Smooth muscle cell (in vitro differentiated cells): ENCODE measurements around the gene PDE7B. TPM values are rescaled to one million over a fixed set of nuclear protein-coding genes. Genes with fewer than 3 reads are reported as not detected.

Experiments used
- DNase-seq: peaks from one replicate; lab custom pipeline; 2025; ENCODE audit not compliant: unreplicated experiment; lab: John Stamatoyannopoulos, UW
- H2AFZ ChIP-seq: fragments of 200-600 bp; sonication (generic); 2 replicates; pipeline ENCODE4 v1.6.0; 2016; ENCODE audit warnings: antibody characterized with exemption, low read depth, mild to moderate bottlenecking
- H3F3A ChIP-seq: fragments of 200-600 bp; sonication (generic); 2 replicates; pipeline ENCODE4 v1.6.0; 2017; ENCODE audit warnings: antibody characterized with exemption, low read depth
- H3K27ac ChIP-seq: fragments of 200-600 bp; sonication (generic); 2 replicates; pipeline ENCODE4 v1.5.1; 2016; ENCODE audit warnings: low read depth, mild to moderate bottlenecking
- H3K27me3 ChIP-seq: fragments of 200-600 bp; sonication (generic); 2 replicates; pipeline ENCODE4 v1.6.1; 2016; ENCODE audit warnings: low read depth, mild to moderate bottlenecking
- H3K36me3 ChIP-seq: fragments of 200-600 bp; sonication (generic); 2 replicates; pipeline ENCODE4 v1.5.1; 2016; ENCODE audit warnings: low read depth
- H3K4me1 ChIP-seq: fragments of 200-600 bp; sonication (generic); 2 replicates; pipeline ENCODE4 v1.5.1; 2016; ENCODE audit warnings: low read depth
- H3K4me2 ChIP-seq: fragments of 200-600 bp; sonication (generic); 2 replicates; pipeline ENCODE4 v1.6.0; 2016; ENCODE audit warnings: mild to moderate bottlenecking
- H3K4me3 ChIP-seq: fragments of 200-600 bp; sonication (generic); 2 replicates; pipeline ENCODE4 v1.5.1; 2016; ENCODE audit warnings: mild to moderate bottlenecking
- H3K79me2 ChIP-seq: fragments of 200-600 bp; sonication (generic); 2 replicates; pipeline ENCODE4 v1.6.0; 2016; ENCODE audit warnings: low read depth, mild to moderate bottlenecking
- H3K9ac ChIP-seq: fragments of 200-600 bp; sonication (generic); 2 replicates; pipeline ENCODE4 v1.6.0; 2016; ENCODE audit warnings: low read depth
- H3K9me3 ChIP-seq: fragments of 200-600 bp; sonication (generic); replicated peaks from 2 replicates; pipeline ENCODE4 v1.5.1; 2016; ENCODE audit warnings: low read depth
- H4K20me1 ChIP-seq: fragments of 200-600 bp; sonication (generic); 2 replicates; pipeline ENCODE4 v1.6.0; 2016; ENCODE audit warnings: low read depth
- WGBS: methylation state at CpG from one replicate; pipeline ENCODE4 v1.1.7; 2016; ENCODE audit warnings: low lambda C conversion rate; 5-methylcytosine and 5-hydroxymethylcytosine counted together
- polyA plus RNA-seq: library from polyadenylated mRNA; unstranded; fragments of >200 nt; fragmentation: Nextera tagmentation; extraction: Ambion mirVana; gene quantifications from 2 replicates; pipeline ENCODE4 v1.2.1, GENCODE V29; 2016
- total RNA-seq: library from RNA; depleted of rRNA; stranded (reverse); fragments of >200 nt; gene quantifications from 2 replicates; pipeline ENCODE4 v1.2.3, GENCODE V29; 2014
- TF ChIP-seq, protein P1 (sequence below): fragments of 200-600 bp; sonication (generic); IDR thresholded peaks from 2 replicates; pipeline ENCODE4 v1.5.1; 2017; ENCODE audit warnings: borderline replicate concordance, mild to moderate bottlenecking, antibody characterized with exemption; ENCODE audit not compliant: insufficient read depth, poor library complexity, severe bottlenecking

PDE7B gene
- total and polyA plus RNA-seq, 2 experiments from 2014 or later, result 23.5 to 36.9 TPM

DNA sequence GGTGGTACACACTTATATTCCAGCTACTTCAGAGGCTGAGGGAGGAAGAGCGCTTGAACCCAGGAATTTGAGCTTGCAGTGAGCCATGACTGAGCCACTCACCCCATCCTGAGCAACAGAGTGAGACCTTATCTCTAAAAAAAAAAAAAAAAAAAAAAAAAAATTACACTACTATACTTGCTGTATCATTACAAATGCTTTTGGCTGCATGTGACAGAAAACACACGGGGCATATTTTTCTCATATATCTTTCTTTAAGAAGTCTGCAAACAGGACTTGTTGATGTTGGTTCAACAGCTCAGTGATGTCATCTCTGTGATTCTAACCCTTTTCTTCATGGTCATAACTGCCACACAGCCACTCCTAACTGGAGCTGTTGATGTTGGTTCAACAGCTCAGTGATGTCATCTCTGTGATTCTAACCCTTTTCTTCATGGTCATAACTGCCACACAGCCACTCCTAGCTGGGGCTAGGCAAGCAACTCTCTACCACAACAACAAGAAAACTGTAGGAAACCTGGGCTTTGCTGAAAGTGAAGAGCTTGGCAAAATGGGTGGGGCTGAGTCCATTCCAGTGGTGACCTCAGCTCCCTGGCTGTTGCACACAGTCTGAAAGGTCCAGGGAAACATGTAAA is 378.8 kb downstream of the PDE7B start:
- no peak for DNase-seq
- no peaks in the 10 kb centered on the region for H3K4me1 ChIP-seq
- no peak overlapping the region for H2AFZ ChIP-seq
- H3K9ac ChIP-seq, result no peak overlapping the region
- H3K9me3 ChIP-seq, result no peaks in the 10 kb centered on the region
- no peaks in the 10 kb centered on the region for H3K36me3 ChIP-seq
- WGBS, result 92% methylated on average over 2 of the region's 2 CpGs
- no peaks in the 10 kb centered on the region for H3K79me2 ChIP-seq
- H3K4me3 ChIP-seq, result no peak overlapping the region
- TF ChIP-seq, protein P1, sequence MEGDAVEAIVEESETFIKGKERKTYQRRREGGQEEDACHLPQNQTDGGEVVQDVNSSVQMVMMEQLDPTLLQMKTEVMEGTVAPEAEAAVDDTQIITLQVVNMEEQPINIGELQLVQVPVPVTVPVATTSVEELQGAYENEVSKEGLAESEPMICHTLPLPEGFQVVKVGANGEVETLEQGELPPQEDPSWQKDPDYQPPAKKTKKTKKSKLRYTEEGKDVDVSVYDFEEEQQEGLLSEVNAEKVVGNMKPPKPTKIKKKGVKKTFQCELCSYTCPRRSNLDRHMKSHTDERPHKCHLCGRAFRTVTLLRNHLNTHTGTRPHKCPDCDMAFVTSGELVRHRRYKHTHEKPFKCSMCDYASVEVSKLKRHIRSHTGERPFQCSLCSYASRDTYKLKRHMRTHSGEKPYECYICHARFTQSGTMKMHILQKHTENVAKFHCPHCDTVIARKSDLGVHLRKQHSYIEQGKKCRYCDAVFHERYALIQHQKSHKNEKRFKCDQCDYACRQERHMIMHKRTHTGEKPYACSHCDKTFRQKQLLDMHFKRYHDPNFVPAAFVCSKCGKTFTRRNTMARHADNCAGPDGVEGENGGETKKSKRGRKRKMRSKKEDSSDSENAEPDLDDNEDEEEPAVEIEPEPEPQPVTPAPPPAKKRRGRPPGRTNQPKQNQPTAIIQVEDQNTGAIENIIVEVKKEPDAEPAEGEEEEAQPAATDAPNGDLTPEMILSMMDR, result no peak
- H3K4me2 ChIP-seq, result no peak overlapping the region
- H3K27me3 ChIP-seq, result no peaks in the 10 kb centered on the region
- H4K20me1 ChIP-seq, result no peaks in the 10 kb centered on the region
- H3F3A ChIP-seq, result peaks cover 4% of the 10 kb centered on the region
- no peak overlapping the region for H3K27ac ChIP-seq

DNA sequence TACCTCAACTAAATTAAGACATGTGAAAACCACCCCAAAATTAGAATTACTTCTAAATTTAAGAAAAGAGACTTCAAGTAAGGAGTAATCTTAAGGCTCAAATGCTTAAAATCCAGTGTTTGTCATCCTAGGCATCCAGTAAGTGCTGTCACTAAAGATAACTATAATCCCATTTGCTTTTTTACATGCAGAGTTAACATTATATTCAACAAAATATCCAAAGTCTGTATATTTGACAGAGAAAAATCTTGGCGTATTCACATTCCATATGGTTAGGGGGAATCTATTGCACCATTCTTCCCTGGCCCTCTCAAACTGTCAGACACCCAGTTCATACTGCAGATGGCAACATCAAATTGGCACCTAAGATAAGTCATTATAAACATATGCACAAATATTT is 381.2 kb downstream of the PDE7B start:
- TF ChIP-seq, protein P1, result no peak
- H3K4me3 ChIP-seq, result no peak overlapping the region
- no peaks in the 10 kb centered on the region for H3K79me2 ChIP-seq
- H3K4me2 ChIP-seq, result no peak overlapping the region
- no peak overlapping the region for H2AFZ ChIP-seq
- WGBS, result 36% methylated on average over 1 of the region's 1 CpG
- no peaks in the 10 kb centered on the region for H3K4me1 ChIP-seq
- no peak overlapping the region for H3K27ac ChIP-seq
- no peaks in the 10 kb centered on the region for H3K36me3 ChIP-seq
- DNase-seq, result no peak
- H3K9ac ChIP-seq, result no peak overlapping the region
- no peaks in the 10 kb centered on the region for H4K20me1 ChIP-seq
- H3K9me3 ChIP-seq, result no peaks in the 10 kb centered on the region
- peaks cover 4% of the 10 kb centered on the region for H3F3A ChIP-seq
- no peaks in the 10 kb centered on the region for H3K27me3 ChIP-seq

DNA sequence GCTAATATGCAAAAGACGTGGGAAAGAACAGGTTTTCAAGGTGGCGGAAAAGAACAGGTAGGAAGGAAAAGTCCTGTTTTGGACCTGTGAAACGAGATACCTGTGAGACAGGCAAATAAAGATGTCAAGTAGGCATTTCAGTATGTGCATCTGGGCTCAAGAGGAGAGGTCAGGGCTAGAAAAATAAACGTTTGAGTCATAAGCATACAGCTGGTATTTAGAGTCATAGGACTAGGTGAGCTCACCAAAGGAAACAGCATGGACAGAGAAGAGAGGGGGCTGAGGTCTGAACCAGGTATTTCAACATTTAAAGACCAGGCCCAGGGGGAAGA is 383.7 kb downstream of the PDE7B start:
- WGBS, result 80% methylated on average over 4 of the region's 4 CpGs
- no peak overlapping the region for H3K4me2 ChIP-seq
- no peaks in the 10 kb centered on the region for H3K79me2 ChIP-seq
- H3K9me3 ChIP-seq, result no peaks in the 10 kb centered on the region
- TF ChIP-seq, protein P1, result no peak
- H3K9ac ChIP-seq, result no peak overlapping the region
- no peak overlapping the region for H2AFZ ChIP-seq
- H3K36me3 ChIP-seq, result no peaks in the 10 kb centered on the region
- DNase-seq, result no peak
- no peaks in the 10 kb centered on the region for H4K20me1 ChIP-seq
- H3K27ac ChIP-seq, result no peak overlapping the region
- no peak overlapping the region for H3K4me3 ChIP-seq
- H3K27me3 ChIP-seq, result no peaks in the 10 kb centered on the region
- peaks cover 9% of the 10 kb centered on the region for H3F3A ChIP-seq
- H3K4me1 ChIP-seq, result no peaks in the 10 kb centered on the region
